Neuronal stem cell (in vitro differentiated cells): ENCODE data around the gene BTRC.
"Not testable (repeated sequence)": the region's sequence is repeated elsewhere in the genome, so short reads cannot be mapped to it uniquely, and the experiment has no call there.

Experiments used
- DNase-seq: peaks from one replicate; pipeline ENCODE4 v3.0.0-alpha.2; 2013; ENCODE audit warnings: low spot score
- H2AFZ ChIP-seq: one replicate; pipeline ENCODE4 v1.6.1; 2013; ENCODE audit warnings: mild to moderate bottlenecking, low read length, inconsistent platforms
- H2AK5ac ChIP-seq: 2 replicates; pipeline ENCODE4 v1.6.1; 2013; ENCODE audit warnings: low read depth, mild to moderate bottlenecking, inconsistent platforms, low read length, moderate library complexity, mixed read lengths
- H2BK120ac ChIP-seq: 2 replicates; pipeline ENCODE4 v1.6.1; 2013; ENCODE audit warnings: low read depth, mild to moderate bottlenecking, inconsistent platforms, low read length, moderate library complexity, mixed read lengths
- H2BK12ac ChIP-seq: one replicate; pipeline ENCODE4 v1.6.1; 2013; ENCODE audit warnings: low read length, inconsistent platforms
- H2BK15ac ChIP-seq: 2 replicates; pipeline ENCODE4 v1.6.1; 2013; ENCODE audit warnings: mild to moderate bottlenecking, low read length, inconsistent platforms, mixed read lengths
- H2BK5ac ChIP-seq: one replicate; pipeline ENCODE4 v1.6.1; 2013; ENCODE audit warnings: inconsistent platforms, mild to moderate bottlenecking, low read length, moderate library complexity
- H3K14ac ChIP-seq: one replicate; pipeline ENCODE4 v1.6.1; 2013; ENCODE audit warnings: low read length, inconsistent platforms
- H3K18ac ChIP-seq: 2 replicates; pipeline ENCODE4 v1.6.1; 2013; ENCODE audit warnings: low read length, inconsistent platforms
- H3K23ac ChIP-seq: 2 replicates; pipeline ENCODE4 v1.6.1; 2013; ENCODE audit warnings: low read depth, mild to moderate bottlenecking, mixed read lengths, low read length, inconsistent platforms; ENCODE audit not compliant: poor library complexity
- H3K27ac ChIP-seq: replicated peaks from 3 replicates; pipeline ENCODE4 v1.5.1; 2013; ENCODE audit warnings: low read length, inconsistent platforms
- H3K27me3 ChIP-seq, 3 experiments: 2 replicates each; pipeline ENCODE4 v1.6.1; 2013; ENCODE audit warnings: low read length in 3 of 3, mild to moderate bottlenecking in 2 of 3, inconsistent platforms in 1 of 3, low read depth in 1 of 3, mixed read lengths in 1 of 3, moderate library complexity in 1 of 3; ENCODE audit not compliant: control insufficient read depth in 3 of 3, insufficient read depth in 3 of 3
- H3K36me3 ChIP-seq, 2 donors: replicated peaks in 1 of 2; 2 replicates each; pipeline ENCODE4 v1.6.1; 2013; ENCODE audit warnings: low read length in 2 of 2; ENCODE audit not compliant: control insufficient read depth in 2 of 2, insufficient read depth in 2 of 2
- H3K4ac ChIP-seq: 2 replicates; pipeline ENCODE4 v1.6.1; 2013; ENCODE audit warnings: inconsistent platforms, mild to moderate bottlenecking, low read length, moderate library complexity
- H3K4me1 ChIP-seq, 2 donors: 1 replicate in 1 of 2; 2 replicates in 1 of 2; pipeline ENCODE4 v1.6.1; 2013; ENCODE audit warnings: low read length in 2 of 2, low read depth in 1 of 2; ENCODE audit not compliant: control insufficient read depth in 2 of 2, insufficient read depth in 1 of 2
- H3K4me2 ChIP-seq: one replicate; pipeline ENCODE4 v1.6.1; 2013; ENCODE audit warnings: mild to moderate bottlenecking, low read length, inconsistent platforms; ENCODE audit not compliant: insufficient read depth, poor library complexity, severe bottlenecking
- H3K4me3 ChIP-seq, 2 donors: 2 replicates each; pipeline ENCODE4 v1.5.1; 2013; ENCODE audit warnings: low read length in 2 of 2, mild to moderate bottlenecking in 2 of 2, inconsistent platforms in 1 of 2, moderate library complexity in 1 of 2
- H3K79me1 ChIP-seq: one replicate; pipeline ENCODE4 v1.6.1; 2013; ENCODE audit warnings: low read depth, mild to moderate bottlenecking, inconsistent platforms, low read length, moderate library complexity
- H3K9ac ChIP-seq: one replicate; pipeline ENCODE4 v1.6.1; 2013; ENCODE audit warnings: mild to moderate bottlenecking, low read depth, low read length, inconsistent platforms; ENCODE audit not compliant: poor library complexity
- H3K9me3 ChIP-seq, 2 donors: replicated peaks in 1 of 2; 2 replicates each; pipeline versions ENCODE3 to v1.6.1; 2013; ENCODE audit warnings: low read length in 2 of 2, mild to moderate bottlenecking in 2 of 2, inconsistent platforms in 1 of 2, low read depth in 1 of 2, mixed read lengths in 1 of 2, moderate library complexity in 1 of 2; ENCODE audit not compliant: control insufficient read depth in 2 of 2, insufficient read depth in 1 of 2
- H4K8ac ChIP-seq: one replicate; pipeline ENCODE4 v1.6.1; 2013; ENCODE audit warnings: low read depth, mild to moderate bottlenecking, inconsistent platforms, low read length, moderate library complexity
- H4K91ac ChIP-seq: one replicate; pipeline ENCODE4 v1.6.1; 2013; ENCODE audit warnings: low read length, low read depth, mild to moderate bottlenecking, inconsistent platforms; ENCODE audit not compliant: poor library complexity
- WGBS, 2 donors: extraction: QIAGEN DNeasy Blood & Tissue Kit; methylation state at CpG; one replicate each; pipeline ENCODE4 v1.1.7; 2013; ENCODE audit warnings: missing lambda C conversion rate in 2 of 2, mixed read lengths in 1 of 2; ENCODE audit not compliant: insufficient read length in 2 of 2, insufficient replicate concordance in 1 of 2; ENCODE audit errors: extremely low coverage in 2 of 2; 5-methylcytosine and 5-hydroxymethylcytosine counted together

The BTRC gene

DNA sequence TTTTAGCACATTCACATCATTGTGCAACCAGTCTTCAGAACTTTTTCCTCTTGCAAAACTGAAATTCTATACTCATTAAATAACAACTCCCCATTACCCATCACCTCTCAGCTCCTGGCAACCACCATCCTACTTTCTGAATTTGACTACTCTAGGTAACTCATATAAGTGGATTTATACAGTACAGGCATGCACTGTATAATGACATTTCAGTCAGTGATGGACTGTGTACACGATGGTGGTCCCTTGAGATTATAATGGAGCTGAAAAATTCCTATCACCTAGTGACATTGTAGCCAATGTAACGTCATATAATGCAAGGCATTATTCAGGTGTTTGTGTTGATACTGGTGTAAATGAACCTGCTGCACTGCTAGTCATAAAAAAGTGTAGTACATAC lies 60.1 kb downstream of the BTRC start:
- Histone ChIP-seq H2BK120ac (no peak overlapping the region), H4K91ac (no peak overlapping the region), H2AK5ac (no peak overlapping the region), H3K27me3 (no peaks in the 10 kb centered on the region), H3K9me3 (no peaks in the 10 kb centered on the region), H3K36me3 (peaks cover 0 to 5% of the 10 kb centered on the region in 2 donors), H2BK15ac (no peak overlapping the region), H3K4ac (no peak overlapping the region), H3K79me1 (no peaks in the 10 kb centered on the region), H2BK5ac (no peak overlapping the region), H4K8ac (no peak overlapping the region), H3K23ac (no peak overlapping the region), H3K4me1 (no peaks in the 10 kb centered on the region), H3K27ac (no peak overlapping the region), H3K14ac (no peak overlapping the region), H3K4me2 (no peak overlapping the region), H3K9ac (no peak overlapping the region), H3K4me3 (no peak overlapping the region), H2BK12ac (no peak overlapping the region), H3K18ac (no peak overlapping the region), H2AFZ (no peak overlapping the region)
- WGBS, 2 donors: no CpG with 5 or more reads among the region's 2 CpGs
- DNase-seq: no peak

GRCh38 chr10:101415884-101416283 lies 61.9 kb downstream of the BTRC start:
- no peaks in the 10 kb centered on the region for H3K79me1 ChIP-seq
- H2AK5ac ChIP-seq: no peak overlapping the region
- no peak overlapping the region for H2AFZ ChIP-seq
- H3K27ac ChIP-seq: no peak overlapping the region
- no peak overlapping the region for H3K9ac ChIP-seq
- no peak overlapping the region for H3K14ac ChIP-seq
- no peaks in the 10 kb centered on the region for H3K9me3 ChIP-seq
- no peak overlapping the region for H3K4ac ChIP-seq
- H4K91ac ChIP-seq: no peak overlapping the region
- no peak overlapping the region for H2BK15ac ChIP-seq
- H3K4me3 ChIP-seq: no peak overlapping the region
- H2BK12ac ChIP-seq: no peak overlapping the region
- no CpG with 5 or more reads among the region's 3 CpGs for WGBS, 2 donors
- no peak overlapping the region for H2BK5ac ChIP-seq
- no peak for DNase-seq
- no peak overlapping the region for H3K18ac ChIP-seq
- H3K27me3 ChIP-seq: peaks cover 0 to 2% (median 0%) of the 10 kb centered on the region in 3 experiments
- peaks cover 0 to 2% of the 10 kb centered on the region in 2 donors for H3K4me1 ChIP-seq
- H3K4me2 ChIP-seq: no peak overlapping the region
- H2BK120ac ChIP-seq: no peak overlapping the region
- H3K23ac ChIP-seq: no peak overlapping the region
- H3K36me3 ChIP-seq: no peaks in the 10 kb centered on the region
- H4K8ac ChIP-seq: no peak overlapping the region

GRCh38 chr10:101421967-101422366 lies 68.0 kb downstream of the BTRC start:
- H3K27ac ChIP-seq, DNase-seq, H3K4me2 ChIP-seq, H3K4me1 ChIP-seq, H2BK5ac ChIP-seq, H3K9me3 ChIP-seq, H2BK120ac ChIP-seq, H3K4ac ChIP-seq, H3K36me3 ChIP-seq, H2BK12ac ChIP-seq, H3K14ac ChIP-seq, H3K4me3 ChIP-seq, H2AK5ac ChIP-seq, H3K9ac ChIP-seq, H3K23ac ChIP-seq, H2AFZ ChIP-seq, H3K18ac ChIP-seq, H4K91ac ChIP-seq, H2BK15ac ChIP-seq, H3K27me3 ChIP-seq, H4K8ac ChIP-seq, H3K79me1 ChIP-seq: not testable (repeated sequence)
- WGBS, 2 donors: no CpG with 5 or more reads among the region's 1 CpG

DNA sequence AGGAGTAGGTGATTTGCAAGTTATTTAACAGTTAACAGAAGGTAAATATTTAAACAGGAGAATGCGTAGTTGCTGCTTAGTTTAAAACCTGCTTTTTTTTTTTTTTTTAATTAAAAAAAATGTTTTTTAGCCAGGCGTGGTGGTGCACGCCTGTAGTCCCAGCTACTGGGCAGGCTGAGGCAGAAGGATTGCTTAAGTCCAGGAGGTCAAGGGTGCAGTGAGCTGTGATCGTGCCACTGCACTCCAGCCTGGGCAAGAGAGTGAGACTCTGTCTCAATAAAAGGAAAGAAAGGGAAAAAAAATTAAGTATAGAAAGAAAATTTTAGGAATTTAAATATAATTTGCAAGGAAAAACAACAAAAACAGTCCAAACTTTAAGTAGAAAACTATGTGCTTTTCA lies 71.6 kb downstream of the BTRC start:
- no peak overlapping the region for H3K4me3 ChIP-seq

More for the DNA sequence above, 71.6 kb downstream of the BTRC start:
- WGBS, 2 donors: no CpG with 5 or more reads among the region's 4 CpGs
- no peak overlapping the region for H4K91ac ChIP-seq
- no peak overlapping the region for H2AFZ ChIP-seq
- H2BK15ac ChIP-seq: no peak overlapping the region
- no peaks in the 10 kb centered on the region for H3K27me3 ChIP-seq
- no peak overlapping the region for H3K4ac ChIP-seq
- no peak overlapping the region for H2BK12ac ChIP-seq
- H2BK5ac ChIP-seq: no peak overlapping the region
- no peaks in the 10 kb centered on the region for H3K9me3 ChIP-seq
- no peak overlapping the region for H3K4me2 ChIP-seq
- no peak overlapping the region for H2BK120ac ChIP-seq
- H3K14ac ChIP-seq: no peak overlapping the region
- no peak overlapping the region for H3K27ac ChIP-seq
- H3K23ac ChIP-seq: no peak overlapping the region
- H3K79me1 ChIP-seq: no peaks in the 10 kb centered on the region
- no peak overlapping the region for H2AK5ac ChIP-seq
- no peak overlapping the region for H4K8ac ChIP-seq
- no peaks in the 10 kb centered on the region for H3K36me3 ChIP-seq
- no peaks in the 10 kb centered on the region for H3K4me1 ChIP-seq
- no peak overlapping the region for H3K9ac ChIP-seq
- no peak overlapping the region for H3K18ac ChIP-seq
- no peak for DNase-seq
